ENCODE data around the gene RHBDL3. TPM values are rescaled to one million over a fixed set of nuclear protein-coding genes. Genes with fewer than 3 reads are reported as not detected.

RHBDL3 gene
- 0.12 and 0.31 TPM in 2 replicates for total RNA-seq

GRCh38 chr17:32265192-32265923 is at the start of gene RHBDL3:
RHBDL3 (plus strand) TSS chr17:32265832; CDS start chr17:32266190, 358 bp downstream.
- peaks cover 20% of the 10 kb centered on the region for H3K4me1 Mint-ChIP-seq
- intact Hi-C loops (cut with micrococcal nuclease): loop anchor here (5.0 kb wide), 1 partner anchor 52 kb away; no protein-coding TSS in a partner anchor

GRCh38 chr17:32222621-32223020 is 43.0 kb upstream of the RHBDL3 start:
- H3K4me3 Mint-ChIP-seq: no peak overlapping the region
- no peak overlapping the region for H3K27ac Mint-ChIP-seq
- H3K27me3 Mint-ChIP-seq: no peaks in the 10 kb centered on the region
- H3K9me3 Mint-ChIP-seq: no peaks in the 10 kb centered on the region
- peaks cover 17% of the 10 kb centered on the region for H3K36me3 Mint-ChIP-seq (ENCODE audit: low read depth)
- DNase-seq: no peak
- peaks cover 15% of the 10 kb centered on the region for H3K4me1 Mint-ChIP-seq
- intact Hi-C loops (cut with micrococcal nuclease): no loop called here

More at GRCh38 chr17:32265192-32265923, at the start of gene RHBDL3:
- H3K36me3 Mint-ChIP-seq (ENCODE audit: low read depth): no peaks in the 10 kb centered on the region
- H3K9me3 Mint-ChIP-seq: no peaks in the 10 kb centered on the region
- peaks cover 74% of the 10 kb centered on the region for H3K27me3 Mint-ChIP-seq
- peak within 1 kb of the TSS; percentile 74 for H3K4me3 Mint-ChIP-seq
- peak within 1 kb of the TSS; percentile 31 for H3K27ac Mint-ChIP-seq
- peak; percentile 76 for DNase-seq

- Mint-ChIP-seq H3K9me3 (no peaks in the 10 kb centered on the region), H3K36me3 (ENCODE audit: low read depth) (peaks cover 17% of the 10 kb centered on the region), H3K27me3 (no peaks in the 10 kb centered on the region), H3K27ac (no peak overlapping the region), H3K4me1 (peaks cover 15% of the 10 kb centered on the region), H3K4me3 (no peak overlapping the region)
- intact Hi-C loops (cut with micrococcal nuclease): no loop called here
- no peak for DNase-seq
Measured at GRCh38 chr17:32223703-32224102, 41.9 kb upstream of the RHBDL3 start.

- no peaks in the 10 kb centered on the region for H3K4me1 Mint-ChIP-seq
- H3K27ac Mint-ChIP-seq: no peak overlapping the region
- intact Hi-C loops (cut with micrococcal nuclease): no loop called here
- peaks cover 13% of the 10 kb centered on the region for H3K36me3 Mint-ChIP-seq (ENCODE audit: low read depth)
- H3K4me3 Mint-ChIP-seq: no peak overlapping the region
- no peak for DNase-seq
- no peaks in the 10 kb centered on the region for H3K27me3 Mint-ChIP-seq
- no peaks in the 10 kb centered on the region for H3K9me3 Mint-ChIP-seq
Measured at GRCh38 chr17:32226886-32227285, 38.7 kb upstream of the RHBDL3 start.

- peaks cover 11% of the 10 kb centered on the region for H3K36me3 Mint-ChIP-seq (ENCODE audit: low read depth)
- H3K9me3 Mint-ChIP-seq: no peaks in the 10 kb centered on the region
- no peak for DNase-seq
- no peak overlapping the region for H3K27ac Mint-ChIP-seq
- H3K27me3 Mint-ChIP-seq: no peaks in the 10 kb centered on the region
- H3K4me1 Mint-ChIP-seq: peaks cover 2% of the 10 kb centered on the region
- intact Hi-C loops (cut with micrococcal nuclease): no loop called here
- no peak overlapping the region for H3K4me3 Mint-ChIP-seq
Measured at GRCh38 chr17:32227910-32228309, 37.7 kb upstream of the RHBDL3 start.

- Mint-ChIP-seq H3K4me3 (no peak overlapping the region), H3K27ac (no peak overlapping the region), H3K9me3 (no peaks in the 10 kb centered on the region), H3K4me1 (peaks cover 9% of the 10 kb centered on the region), H3K36me3 (ENCODE audit: low read depth) (no peaks in the 10 kb centered on the region), H3K27me3 (no peaks in the 10 kb centered on the region)
- intact Hi-C loops (cut with micrococcal nuclease): no loop called here
- DNase-seq: no peak
Measured at GRCh38 chr17:32235588-32235987, 30.0 kb upstream of the RHBDL3 start.

GRCh38 chr17:32239456-32239855 is 26.2 kb upstream of the RHBDL3 start:
- Mint-ChIP-seq H3K9me3 (no peaks in the 10 kb centered on the region), H3K36me3 (ENCODE audit: low read depth) (no peaks in the 10 kb centered on the region), H3K4me3 (no peak overlapping the region), H3K4me1 (no peaks in the 10 kb centered on the region), H3K27ac (no peak overlapping the region), H3K27me3 (peaks cover 8% of the 10 kb centered on the region)
- intact Hi-C loops (cut with micrococcal nuclease): no loop called here
- DNase-seq: no peak

- Mint-ChIP-seq H3K36me3 (ENCODE audit: low read depth) (no peaks in the 10 kb centered on the region), H3K27ac (no peak overlapping the region), H3K4me3 (no peak overlapping the region), H3K27me3 (peaks cover 13% of the 10 kb centered on the region), H3K9me3 (no peaks in the 10 kb centered on the region), H3K4me1 (no peaks in the 10 kb centered on the region)
- no peak for DNase-seq
- intact Hi-C loops (cut with micrococcal nuclease): no loop called here
Measured at GRCh38 chr17:32240750-32241149, 24.9 kb upstream of the RHBDL3 start.

- Mint-ChIP-seq H3K36me3 (ENCODE audit: low read depth) (no peaks in the 10 kb centered on the region), H3K27me3 (peaks cover 13% of the 10 kb centered on the region), H3K9me3 (no peaks in the 10 kb centered on the region), H3K4me3 (no peak overlapping the region), H3K27ac (no peak overlapping the region), H3K4me1 (no peaks in the 10 kb centered on the region)
- no peak for DNase-seq
- intact Hi-C loops (cut with micrococcal nuclease): no loop called here
Measured at GRCh38 chr17:32241640-32242039, 24.0 kb upstream of the RHBDL3 start.

GRCh38 chr17:32249475-32249874 is 16.2 kb upstream of the RHBDL3 start:
- no peaks in the 10 kb centered on the region for H3K36me3 Mint-ChIP-seq (ENCODE audit: low read depth)
- H3K4me3 Mint-ChIP-seq: no peak overlapping the region
- H3K27ac Mint-ChIP-seq: no peak overlapping the region
- no peaks in the 10 kb centered on the region for H3K4me1 Mint-ChIP-seq
- H3K27me3 Mint-ChIP-seq: peaks cover 11% of the 10 kb centered on the region
- intact Hi-C loops (cut with micrococcal nuclease): no loop called here
- no peak for DNase-seq
- no peaks in the 10 kb centered on the region for H3K9me3 Mint-ChIP-seq

GRCh38 chr17:32253117-32253611 is 12.5 kb upstream of the RHBDL3 start:
- no peaks in the 10 kb centered on the region for H3K36me3 Mint-ChIP-seq (ENCODE audit: low read depth)
- no peaks in the 10 kb centered on the region for H3K4me1 Mint-ChIP-seq
- intact Hi-C loops (cut with micrococcal nuclease): loop anchor here (1.0 to 5.0 kb wide), 3 partner anchors 66 to 504 kb away; partner anchors contain the start of gene PSMD11
- no peak overlapping the region for H3K4me3 Mint-ChIP-seq
- no peaks in the 10 kb centered on the region for H3K9me3 Mint-ChIP-seq
- peaks cover 21% of the 10 kb centered on the region for H3K27me3 Mint-ChIP-seq
- peak; percentile 94 for DNase-seq
- no peak overlapping the region for H3K27ac Mint-ChIP-seq

GRCh38 chr17:32256012-32256700 is 9.5 kb upstream of the RHBDL3 start:
- Mint-ChIP-seq H3K27ac (no peak overlapping the region), H3K36me3 (ENCODE audit: low read depth) (no peaks in the 10 kb centered on the region), H3K27me3 (peaks cover 42% of the 10 kb centered on the region), H3K4me3 (no peak overlapping the region), H3K9me3 (no peaks in the 10 kb centered on the region), H3K4me1 (no peaks in the 10 kb centered on the region)
- intact Hi-C loops (cut with micrococcal nuclease): no loop called here
- DNase-seq: no peak

- Mint-ChIP-seq H3K9me3 (no peaks in the 10 kb centered on the region), H3K36me3 (ENCODE audit: low read depth) (no peaks in the 10 kb centered on the region), H3K4me1 (no peaks in the 10 kb centered on the region), H3K4me3 (no peak overlapping the region), H3K27ac (no peak overlapping the region), H3K27me3 (peaks cover 45% of the 10 kb centered on the region)
- DNase-seq: no peak
- intact Hi-C loops (cut with micrococcal nuclease): no loop called here
Measured at GRCh38 chr17:32256701-32257019, 9.0 kb upstream of the RHBDL3 start.

- Mint-ChIP-seq H3K4me3 (no peak overlapping the region), H3K36me3 (ENCODE audit: low read depth) (no peaks in the 10 kb centered on the region), H3K27me3 (peaks cover 56% of the 10 kb centered on the region), H3K27ac (no peak overlapping the region), H3K4me1 (no peaks in the 10 kb centered on the region), H3K9me3 (no peaks in the 10 kb centered on the region)
- DNase-seq: no peak
- intact Hi-C loops (cut with micrococcal nuclease): no loop called here
Measured at GRCh38 chr17:32258383-32259140, 7.1 kb upstream of the RHBDL3 start.

Data from activated CD4-positive, alpha-beta T cell treated with anti-CD3 and anti-CD28 coated beads, Interleukin-2, amount 10 ng/mL, durations not matched to agents 24 days and 14 days (primary cell).